HL-60 (cell line): Measurements from ENCODE around the gene ANKRD23.

ENCODE experiments used
- DNase-seq, 2 experiments: peaks; one replicate each; pipeline ENCODE4 v3.0.0-alpha.2; 2010 to 2020; ENCODE audit warnings: low read depth in 1 of 2, low spot score in 1 of 2
- H3K27ac ChIP-seq: fragments of 250-450 bp; sonication (Bioruptor Pico); replicated peaks from 2 replicates; pipeline ENCODE4 v1.5.1; 2020; ENCODE audit warnings: mild to moderate bottlenecking, moderate library complexity
- H3K27me3 ChIP-seq: fragments of 250-450 bp; sonication (Bioruptor Pico); 2 replicates; pipeline ENCODE4 v1.5.1; 2021; ENCODE audit warnings: mild to moderate bottlenecking, moderate library complexity; ENCODE audit not compliant: insufficient read depth, poor library complexity, severe bottlenecking
- H3K4me3 ChIP-seq: replicated peaks from 2 replicates; pipeline ENCODE4 v1.5.1; 2011; ENCODE audit warnings: mild to moderate bottlenecking, control low read depth, low read length; ENCODE audit not compliant: insufficient read depth
- GABPA ChIP-seq: IDR thresholded peaks from 2 replicates; pipeline ENCODE4 v1.6.1; 2012; ENCODE audit warnings: low read depth
- POLR2AphosphoS5 ChIP-seq: IDR thresholded peaks from 2 replicates; pipeline ENCODE4 v1.6.1; 2012; ENCODE audit warnings: low read depth
- SPI1 ChIP-seq: IDR thresholded peaks from 2 replicates; pipeline ENCODE4 v1.6.1; 2012; ENCODE audit warnings: low read depth, mild to moderate bottlenecking, borderline replicate concordance
- TF ChIP-seq, protein P1 (sequence below): IDR thresholded peaks from 2 replicates; pipeline ENCODE4 v1.6.1; 2012; ENCODE audit warnings: low read depth; ENCODE audit not compliant: insufficient replicate concordance
- TF ChIP-seq, protein P2 (sequence below): IDR thresholded peaks from one replicate; pipeline ENCODE4 v1.5.1; 2011; ENCODE audit warnings: low read length, control low read depth, inconsistent platforms; ENCODE audit not compliant: insufficient read depth

Gene ANKRD23

DNA sequence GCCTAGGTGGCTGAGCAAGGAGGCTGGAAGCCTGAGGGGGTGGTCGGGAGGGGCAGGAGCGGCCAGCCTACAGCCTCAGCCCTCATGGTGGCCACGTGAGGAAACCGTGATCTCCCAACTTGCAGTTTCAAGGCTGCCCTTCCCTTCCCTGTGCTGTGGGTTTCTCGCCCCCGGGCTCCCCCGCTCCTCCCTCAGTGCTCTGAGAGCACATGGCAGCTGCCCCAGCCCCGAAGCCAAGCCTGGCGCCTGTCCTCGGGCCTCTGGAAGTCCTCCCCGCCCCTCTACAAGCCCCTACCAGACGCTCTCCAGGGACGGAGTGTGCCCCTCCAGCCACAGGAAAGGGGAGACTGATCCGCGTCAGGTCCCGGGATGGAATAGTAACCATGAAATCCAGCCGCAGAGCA is 586 bp upstream of the ANKRD23 start:
- Histone ChIP-seq H3K4me3 (no peak overlapping the region), H3K27ac (no peak overlapping the region), H3K27me3 (no peaks in the 10 kb centered on the region)
- DNase-seq = no peak
- TF ChIP-seq GABPA (no peak), POLR2AphosphoS5 (no peak), SPI1 (no peak)
- TF ChIP-seq, protein P1, sequence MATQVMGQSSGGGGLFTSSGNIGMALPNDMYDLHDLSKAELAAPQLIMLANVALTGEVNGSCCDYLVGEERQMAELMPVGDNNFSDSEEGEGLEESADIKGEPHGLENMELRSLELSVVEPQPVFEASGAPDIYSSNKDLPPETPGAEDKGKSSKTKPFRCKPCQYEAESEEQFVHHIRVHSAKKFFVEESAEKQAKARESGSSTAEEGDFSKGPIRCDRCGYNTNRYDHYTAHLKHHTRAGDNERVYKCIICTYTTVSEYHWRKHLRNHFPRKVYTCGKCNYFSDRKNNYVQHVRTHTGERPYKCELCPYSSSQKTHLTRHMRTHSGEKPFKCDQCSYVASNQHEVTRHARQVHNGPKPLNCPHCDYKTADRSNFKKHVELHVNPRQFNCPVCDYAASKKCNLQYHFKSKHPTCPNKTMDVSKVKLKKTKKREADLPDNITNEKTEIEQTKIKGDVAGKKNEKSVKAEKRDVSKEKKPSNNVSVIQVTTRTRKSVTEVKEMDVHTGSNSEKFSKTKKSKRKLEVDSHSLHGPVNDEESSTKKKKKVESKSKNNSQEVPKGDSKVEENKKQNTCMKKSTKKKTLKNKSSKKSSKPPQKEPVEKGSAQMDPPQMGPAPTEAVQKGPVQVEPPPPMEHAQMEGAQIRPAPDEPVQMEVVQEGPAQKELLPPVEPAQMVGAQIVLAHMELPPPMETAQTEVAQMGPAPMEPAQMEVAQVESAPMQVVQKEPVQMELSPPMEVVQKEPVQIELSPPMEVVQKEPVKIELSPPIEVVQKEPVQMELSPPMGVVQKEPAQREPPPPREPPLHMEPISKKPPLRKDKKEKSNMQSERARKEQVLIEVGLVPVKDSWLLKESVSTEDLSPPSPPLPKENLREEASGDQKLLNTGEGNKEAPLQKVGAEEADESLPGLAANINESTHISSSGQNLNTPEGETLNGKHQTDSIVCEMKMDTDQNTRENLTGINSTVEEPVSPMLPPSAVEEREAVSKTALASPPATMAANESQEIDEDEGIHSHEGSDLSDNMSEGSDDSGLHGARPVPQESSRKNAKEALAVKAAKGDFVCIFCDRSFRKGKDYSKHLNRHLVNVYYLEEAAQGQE = no peak
- TF ChIP-seq, protein P2, sequence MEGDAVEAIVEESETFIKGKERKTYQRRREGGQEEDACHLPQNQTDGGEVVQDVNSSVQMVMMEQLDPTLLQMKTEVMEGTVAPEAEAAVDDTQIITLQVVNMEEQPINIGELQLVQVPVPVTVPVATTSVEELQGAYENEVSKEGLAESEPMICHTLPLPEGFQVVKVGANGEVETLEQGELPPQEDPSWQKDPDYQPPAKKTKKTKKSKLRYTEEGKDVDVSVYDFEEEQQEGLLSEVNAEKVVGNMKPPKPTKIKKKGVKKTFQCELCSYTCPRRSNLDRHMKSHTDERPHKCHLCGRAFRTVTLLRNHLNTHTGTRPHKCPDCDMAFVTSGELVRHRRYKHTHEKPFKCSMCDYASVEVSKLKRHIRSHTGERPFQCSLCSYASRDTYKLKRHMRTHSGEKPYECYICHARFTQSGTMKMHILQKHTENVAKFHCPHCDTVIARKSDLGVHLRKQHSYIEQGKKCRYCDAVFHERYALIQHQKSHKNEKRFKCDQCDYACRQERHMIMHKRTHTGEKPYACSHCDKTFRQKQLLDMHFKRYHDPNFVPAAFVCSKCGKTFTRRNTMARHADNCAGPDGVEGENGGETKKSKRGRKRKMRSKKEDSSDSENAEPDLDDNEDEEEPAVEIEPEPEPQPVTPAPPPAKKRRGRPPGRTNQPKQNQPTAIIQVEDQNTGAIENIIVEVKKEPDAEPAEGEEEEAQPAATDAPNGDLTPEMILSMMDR = no peak

- TF ChIP-seq, protein P2 = no peak
- TF ChIP-seq POLR2AphosphoS5 (no peak; the same call in 1 of the 2 replicates), SPI1 (no peak), GABPA (no peak)
- TF ChIP-seq, protein P1 = no peak
- Histone ChIP-seq H3K27ac (no peak overlapping the region), H3K4me3 (no peak overlapping the region), H3K27me3 (no peaks in the 10 kb centered on the region)
- no peak for DNase-seq
Observed at GRCh38 chr2:96842600-96842999, 1.2 kb downstream of the ANKRD23 start.

DNA sequence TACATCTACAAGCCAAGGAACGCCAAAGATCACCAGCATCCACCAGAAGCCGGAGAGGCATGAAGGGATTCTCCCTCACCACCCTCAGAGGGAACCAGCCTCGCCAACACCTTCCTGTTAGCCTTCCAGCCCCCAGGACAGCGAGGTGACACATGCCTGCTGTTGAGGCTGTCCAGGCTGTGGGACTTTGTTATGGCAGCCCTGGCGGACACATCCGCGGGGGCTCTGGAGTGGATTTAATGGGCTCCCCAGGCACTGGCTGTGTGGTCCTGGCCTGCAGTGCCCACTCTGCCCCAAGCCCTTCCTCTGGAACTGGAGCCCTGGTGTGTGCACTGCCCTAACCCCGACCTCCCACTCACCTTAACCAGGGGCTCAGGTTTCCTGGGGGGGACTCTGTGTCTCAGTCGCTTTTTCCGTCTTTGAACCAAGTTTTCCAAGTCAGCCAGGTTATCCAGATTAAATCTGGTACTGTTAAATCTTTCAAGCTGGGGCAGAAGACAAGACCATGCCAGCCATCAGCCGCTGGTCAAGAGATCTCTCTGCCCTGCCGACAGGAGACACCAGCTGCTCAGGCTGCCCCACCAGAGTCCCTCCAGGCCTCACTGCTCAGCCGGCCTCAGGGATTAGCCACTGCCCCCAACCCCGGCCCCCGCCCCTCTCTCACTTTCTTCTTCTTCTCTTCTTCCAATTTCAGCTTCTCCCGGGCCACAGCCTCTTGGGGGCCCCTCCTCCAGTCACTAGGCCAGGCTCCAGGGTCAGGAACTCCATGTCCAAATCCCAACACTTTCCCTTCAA is 1.9 kb downstream of the ANKRD23 start:
- Histone ChIP-seq H3K27me3 (no peaks in the 10 kb centered on the region), H3K4me3 (no peak overlapping the region), H3K27ac (no peak overlapping the region)
- DNase-seq = no peak
- no peak for TF ChIP-seq GABPA
- TF ChIP-seq SPI1 = no peak
- TF ChIP-seq, protein P2 = no peak
- TF ChIP-seq POLR2AphosphoS5 = no peak
- TF ChIP-seq, protein P1 = no peak
